Fibroblast of lung (primary cell): ENCODE measurements around the gene BICRA.
A peak's percentile ranks its signal among the peaks of the same experiment; 100 is the strongest.

Experiments used
- EZH2 ChIP-seq: IDR thresholded peaks from 2 replicates; pipeline ENCODE4 v1.5.1; 2012; ENCODE audit warnings: low read length, control low read depth, mild to moderate bottlenecking; ENCODE audit errors: missing control alignments
- TF ChIP-seq, protein P1 (sequence below), 2 donors: IDR thresholded peaks in 1 of 2; conservative IDR thresholded peaks in 1 of 2; 1 replicate in 1 of 2; 2 replicates in 1 of 2; pipeline ENCODE4 v1.5.1; 2011 to 2012; ENCODE audit warnings: low read length in 2 of 2, control low read depth in 1 of 2, inconsistent platforms in 1 of 2, low read depth in 1 of 2, mild to moderate bottlenecking in 1 of 2

DNA sequence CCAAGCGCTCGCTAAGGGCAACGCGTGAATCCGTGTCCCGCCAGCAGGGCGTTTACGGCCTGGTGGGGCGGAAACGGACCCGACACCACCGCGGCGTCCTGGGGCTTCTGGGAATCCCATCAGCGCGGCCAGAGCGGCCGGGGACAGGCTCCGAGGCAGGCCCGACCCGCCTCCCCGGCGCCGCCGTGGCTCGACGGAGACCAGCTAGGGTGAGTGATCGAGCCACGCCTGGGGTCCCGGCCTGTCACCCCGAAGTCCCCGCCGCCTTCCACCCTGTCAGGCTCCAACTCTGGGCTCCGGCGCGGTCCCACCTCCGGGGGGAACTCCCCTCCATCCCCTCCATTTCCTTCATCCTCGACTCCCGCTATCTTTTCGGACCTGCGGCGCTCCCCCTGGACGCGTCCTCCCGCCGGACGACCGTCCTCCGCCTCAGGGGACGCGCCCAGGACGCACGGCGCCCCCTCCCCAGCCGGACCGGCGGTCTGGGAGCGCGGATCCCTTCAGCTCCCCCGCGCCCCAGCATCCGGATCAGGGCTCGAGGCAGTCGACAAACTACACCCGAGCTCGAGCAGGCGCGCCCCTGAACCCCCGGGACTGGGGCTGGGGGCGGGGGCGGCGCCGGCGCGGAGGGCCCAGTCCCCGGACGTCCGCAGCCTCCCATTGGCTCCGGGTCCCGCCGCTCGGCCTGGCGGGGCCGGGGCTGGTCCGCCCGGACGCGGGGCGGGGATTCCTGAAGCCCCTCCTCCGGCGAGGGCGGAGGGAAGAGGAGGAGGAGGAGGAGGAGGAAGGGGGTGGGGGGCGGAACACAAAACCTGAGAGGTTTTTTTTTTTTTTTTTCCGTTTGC is 638 bp upstream of the BICRA start:
- TF ChIP-seq, protein P1, sequence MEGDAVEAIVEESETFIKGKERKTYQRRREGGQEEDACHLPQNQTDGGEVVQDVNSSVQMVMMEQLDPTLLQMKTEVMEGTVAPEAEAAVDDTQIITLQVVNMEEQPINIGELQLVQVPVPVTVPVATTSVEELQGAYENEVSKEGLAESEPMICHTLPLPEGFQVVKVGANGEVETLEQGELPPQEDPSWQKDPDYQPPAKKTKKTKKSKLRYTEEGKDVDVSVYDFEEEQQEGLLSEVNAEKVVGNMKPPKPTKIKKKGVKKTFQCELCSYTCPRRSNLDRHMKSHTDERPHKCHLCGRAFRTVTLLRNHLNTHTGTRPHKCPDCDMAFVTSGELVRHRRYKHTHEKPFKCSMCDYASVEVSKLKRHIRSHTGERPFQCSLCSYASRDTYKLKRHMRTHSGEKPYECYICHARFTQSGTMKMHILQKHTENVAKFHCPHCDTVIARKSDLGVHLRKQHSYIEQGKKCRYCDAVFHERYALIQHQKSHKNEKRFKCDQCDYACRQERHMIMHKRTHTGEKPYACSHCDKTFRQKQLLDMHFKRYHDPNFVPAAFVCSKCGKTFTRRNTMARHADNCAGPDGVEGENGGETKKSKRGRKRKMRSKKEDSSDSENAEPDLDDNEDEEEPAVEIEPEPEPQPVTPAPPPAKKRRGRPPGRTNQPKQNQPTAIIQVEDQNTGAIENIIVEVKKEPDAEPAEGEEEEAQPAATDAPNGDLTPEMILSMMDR (conservative IDR thresholded peaks at IDR 0.05 in 1 of 2, IDR thresholded peaks at IDR 0.05 in 1 of 2; ENCODE audit: low read depth in 1 of 2, low read length in 2 of 2), result peak; percentile 18 to 19
- TF ChIP-seq EZH2, result no peak
